NCI-H128 (cell line): ENCODE results near the gene LURAP1L.

Source experiments
- DNase-seq: peaks from one replicate; lab custom pipeline; 2025; ENCODE audit not compliant: unreplicated experiment; lab: John Stamatoyannopoulos, UW

LURAP1L gene, protein sequence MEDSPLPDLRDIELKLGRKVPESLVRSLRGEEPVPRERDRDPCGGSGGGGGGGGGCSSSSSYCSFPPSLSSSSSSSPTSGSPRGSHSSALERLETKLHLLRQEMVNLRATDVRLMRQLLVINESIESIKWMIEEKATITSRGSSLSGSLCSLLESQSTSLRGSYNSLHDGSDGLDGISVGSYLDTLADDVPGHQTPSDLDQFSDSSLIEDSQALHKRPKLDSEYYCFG

GRCh38 chr9:12774861-12775678 is at the start of gene LURAP1L:
Gene LURAP1L (plus strand): TSS chr9:12775020. CDS start chr9:12775716, 696 bp downstream.
- DNase-seq = no peak

GRCh38 chr9:12726795-12727194 is 48.0 kb upstream of the LURAP1L start:
- DNase-seq = no peak

DNA sequence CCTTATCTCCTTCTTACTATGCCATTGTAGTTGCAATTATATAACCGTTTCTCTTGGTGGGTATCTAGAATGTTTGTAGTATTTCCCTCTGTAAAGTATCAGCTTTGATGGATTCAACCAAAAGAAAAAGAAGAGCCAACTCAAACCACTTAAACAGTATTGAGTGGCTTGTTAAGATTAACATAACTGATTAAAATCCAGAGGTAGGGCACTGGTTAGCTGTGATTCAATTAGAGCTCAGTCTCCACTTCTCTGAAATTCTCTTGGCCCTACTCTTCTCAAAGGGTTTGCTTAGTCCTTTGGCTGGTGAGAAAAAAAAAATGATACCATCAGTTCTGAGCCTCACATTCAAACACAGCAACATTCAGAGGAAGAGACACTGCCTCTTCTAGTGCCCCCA is 44.6 kb upstream of the LURAP1L start:
- DNase-seq = no peak

GRCh38 chr9:12730927-12731326 is 43.9 kb upstream of the LURAP1L start:
- DNase-seq = no peak

DNA sequence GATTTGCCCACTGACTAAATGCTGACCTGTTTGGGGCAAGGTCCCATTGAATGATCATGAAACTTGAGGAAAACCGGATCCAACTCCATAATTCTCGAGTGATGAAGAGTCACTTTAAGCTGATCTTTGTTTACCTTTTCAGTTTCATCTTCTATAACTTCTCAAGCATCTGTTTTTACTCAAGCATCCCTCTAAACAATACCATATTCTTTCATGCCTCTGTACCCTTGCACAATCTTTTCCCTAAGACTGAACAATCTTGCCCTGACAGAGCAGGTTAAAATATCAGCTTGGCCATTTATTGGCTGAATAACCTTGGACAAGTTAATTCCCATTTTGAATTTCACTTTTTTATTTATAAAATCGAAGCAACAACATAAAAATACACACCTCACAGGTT is 41.8 kb upstream of the LURAP1L start:
- no peak for DNase-seq

DNA sequence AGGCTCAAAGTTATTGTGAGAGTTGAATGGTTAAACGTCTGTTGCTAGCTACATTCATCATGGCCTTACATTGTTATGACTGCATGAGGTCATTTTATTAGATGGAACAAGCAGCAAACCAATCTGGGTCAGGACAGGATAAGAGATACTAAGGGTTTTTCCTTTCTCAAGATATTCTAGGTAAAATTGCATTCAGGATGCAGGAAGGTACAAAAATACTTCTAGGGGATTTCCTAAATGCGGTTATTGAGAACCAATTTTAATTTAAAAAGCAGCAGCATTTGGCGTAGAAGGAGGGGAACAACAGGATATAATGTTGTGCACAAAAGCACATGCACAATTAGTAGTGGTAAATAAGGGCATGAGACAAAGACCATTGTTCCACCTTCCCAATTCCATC is 39.2 kb upstream of the LURAP1L start:
- DNase-seq = no peak

DNA sequence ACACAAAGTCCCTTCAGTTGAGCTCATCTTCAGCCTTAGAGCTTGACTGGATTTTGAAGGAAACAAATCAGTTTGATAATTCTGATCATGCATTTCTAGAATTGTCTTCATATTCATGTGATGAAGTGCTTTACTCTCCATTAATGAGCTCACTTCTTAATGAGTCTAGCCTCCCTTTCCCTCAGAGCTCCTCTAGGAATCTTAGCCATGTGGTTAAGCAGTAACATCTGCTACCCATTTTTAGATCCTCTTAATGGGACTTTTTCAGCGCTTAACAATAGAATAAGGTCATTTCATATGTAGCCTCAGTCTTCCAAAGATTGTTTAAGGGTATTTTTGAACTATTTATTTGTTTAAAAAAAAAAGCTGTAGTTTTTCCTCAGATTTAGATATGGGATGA is 36.9 kb upstream of the LURAP1L start:
- no peak for DNase-seq

GRCh38 chr9:12739014-12739652 is 35.7 kb upstream of the LURAP1L start:
- no peak for DNase-seq

DNA sequence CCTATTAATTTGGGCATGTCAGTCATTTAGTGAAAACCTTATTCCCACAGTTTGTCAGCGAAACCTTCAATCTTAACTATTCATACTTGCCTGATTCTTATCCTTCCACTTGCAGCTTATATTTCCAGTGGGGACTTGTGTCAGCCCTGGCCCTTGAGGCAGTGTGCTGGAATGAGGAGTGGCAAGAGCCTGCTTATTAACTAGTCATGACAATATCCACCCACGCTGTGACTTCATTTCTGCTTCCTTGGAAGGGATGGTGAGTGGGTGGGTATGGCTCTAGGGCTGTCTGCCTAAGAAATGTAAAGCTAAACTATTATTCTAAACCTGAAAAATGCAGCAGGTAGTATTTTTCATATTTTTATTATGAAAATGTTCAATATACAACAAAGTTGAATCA is 34.0 kb upstream of the LURAP1L start:
- no peak for DNase-seq

- DNase-seq = no peak
Observed at GRCh38 chr9:12748016-12748415, 26.8 kb upstream of the LURAP1L start.

DNA sequence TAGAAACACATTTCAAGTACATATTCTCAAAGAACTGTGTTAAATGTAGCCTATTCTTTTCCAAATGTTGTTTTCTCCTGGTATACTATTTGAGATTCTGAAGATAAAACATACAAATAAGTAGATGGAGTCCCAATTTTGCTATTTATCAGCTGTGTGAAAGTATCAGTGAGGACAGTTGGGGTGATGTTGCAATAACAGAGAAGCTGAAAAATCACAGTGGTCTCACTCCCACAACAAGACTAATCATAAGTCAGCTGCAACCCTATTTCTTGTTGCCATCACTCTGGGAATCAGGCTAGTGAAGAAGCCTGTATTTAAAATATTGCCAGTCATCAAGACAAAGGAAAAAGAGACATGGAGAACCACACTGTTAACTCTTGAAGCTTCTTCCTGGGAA is 25.9 kb upstream of the LURAP1L start:
- no peak for DNase-seq

- no peak for DNase-seq
Observed at GRCh38 chr9:12753931-12754330, 20.9 kb upstream of the LURAP1L start.

DNA sequence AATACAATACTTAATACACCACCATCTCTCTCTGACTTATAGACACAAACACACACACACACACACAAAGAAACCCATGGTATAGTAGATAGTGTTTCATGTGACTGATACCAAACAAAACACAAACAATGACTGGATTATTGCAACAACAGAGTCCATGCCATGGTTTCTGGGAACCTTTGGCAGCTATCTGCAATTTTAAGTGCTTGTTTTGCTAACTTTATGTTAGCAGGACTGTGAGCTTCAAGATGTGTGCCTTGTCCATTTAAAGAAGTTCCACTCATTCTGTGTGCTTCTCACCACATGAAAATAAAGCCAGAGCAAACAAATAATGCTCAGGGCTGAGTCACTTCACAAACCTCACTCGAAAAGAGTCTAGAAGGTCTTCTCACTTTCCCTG is 15.1 kb upstream of the LURAP1L start:
- no peak for DNase-seq

DNA sequence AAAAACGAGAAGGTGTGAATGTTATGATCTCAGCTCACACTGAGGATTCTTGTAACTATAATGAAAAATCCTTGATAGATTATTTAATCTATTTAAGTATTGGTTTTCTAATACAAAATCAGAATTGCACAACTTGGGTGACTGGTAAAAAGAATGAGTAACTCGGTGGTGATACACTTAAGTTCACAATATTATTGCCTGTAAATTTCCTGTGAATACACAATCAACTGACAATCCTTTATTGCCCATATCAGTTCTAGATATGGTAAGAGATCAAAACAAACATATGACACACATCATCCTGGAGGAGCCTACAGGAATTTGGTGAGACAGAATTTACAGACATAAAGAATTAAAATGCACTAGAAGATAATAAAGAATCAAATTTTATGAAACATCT is 14.1 kb upstream of the LURAP1L start:
- DNase-seq = no peak

DNA sequence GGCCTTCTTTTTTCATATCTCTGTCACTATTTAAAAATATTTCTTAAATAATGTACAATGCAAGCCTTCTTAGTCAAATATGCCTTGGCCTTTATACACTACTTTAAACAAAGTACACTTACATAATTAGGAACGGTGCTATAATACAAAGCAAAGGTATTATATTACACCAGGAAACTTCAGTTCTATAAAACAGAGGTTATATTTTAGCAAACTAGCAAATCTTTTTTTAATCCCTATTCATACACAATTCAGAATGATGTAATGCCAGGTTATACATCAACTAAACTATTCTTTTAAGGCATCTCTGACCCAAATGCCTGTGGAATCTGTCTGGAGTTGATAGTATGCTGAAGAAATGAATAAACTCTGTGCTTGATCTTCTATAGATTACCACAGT is 10.7 kb upstream of the LURAP1L start:
- no peak for DNase-seq

GRCh38 chr9:12765088-12765798 is 9.6 kb upstream of the LURAP1L start:
- no peak for DNase-seq

GRCh38 chr9:12766357-12766756 is 8.5 kb upstream of the LURAP1L start:
- DNase-seq = no peak

DNA sequence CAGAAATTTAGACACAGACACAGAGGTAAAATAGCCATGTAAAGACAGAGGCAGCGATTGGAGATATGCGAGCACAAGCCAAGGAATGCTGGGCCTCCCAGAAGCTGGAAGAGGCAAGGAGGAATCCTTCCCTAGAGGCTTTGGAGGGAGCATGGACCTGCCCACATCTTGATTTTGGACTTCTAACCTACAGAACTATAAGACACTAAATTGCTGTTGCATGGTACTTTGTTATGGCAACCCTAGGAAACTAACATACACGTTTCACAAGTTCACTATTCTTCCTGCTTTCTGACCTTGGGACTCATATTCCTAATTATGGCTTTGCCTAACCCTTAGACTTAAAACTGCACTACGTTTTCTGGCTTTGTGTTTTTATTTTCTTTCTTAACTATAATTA is 4.6 kb upstream of the LURAP1L start:
- DNase-seq = no peak

DNA sequence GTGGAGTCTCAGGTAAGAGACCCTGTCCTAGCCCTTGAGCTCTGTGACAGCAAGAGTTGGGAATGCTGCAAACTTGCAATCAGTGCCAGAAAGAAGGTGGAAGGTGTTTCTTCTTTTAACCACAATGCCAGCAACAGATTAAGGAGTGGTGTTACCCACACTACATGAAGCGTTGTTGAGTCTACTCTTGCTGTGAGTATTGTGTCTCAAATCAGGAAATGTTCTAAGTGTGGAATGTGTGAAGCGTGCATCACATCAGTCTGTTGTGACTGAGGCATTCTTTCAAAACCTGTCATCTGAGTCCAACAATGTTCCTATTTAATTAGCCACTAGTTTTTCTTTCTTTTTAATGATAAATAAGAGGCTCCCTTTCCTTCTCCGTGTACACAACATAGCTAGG is 2.9 kb upstream of the LURAP1L start:
- DNase-seq = no peak

DNA sequence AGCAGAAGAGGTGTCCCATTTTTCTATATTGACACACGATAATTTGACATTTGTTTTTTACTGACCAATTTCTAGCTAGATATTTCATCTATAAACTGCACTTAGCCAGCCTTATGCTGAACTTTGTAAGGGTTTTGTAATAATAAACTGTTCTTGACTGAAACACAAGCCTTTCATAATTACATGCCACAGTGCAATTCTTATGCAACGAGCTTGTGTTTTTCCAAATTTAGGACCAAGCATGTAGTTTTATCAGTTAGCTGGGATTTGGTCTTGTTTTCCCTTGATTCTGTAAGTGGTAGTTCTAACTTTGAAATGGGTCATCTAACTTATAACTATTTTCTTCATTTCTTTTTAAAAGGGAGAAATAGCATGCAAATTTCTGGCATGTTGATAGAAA is 1.3 kb upstream of the LURAP1L start:
- DNase-seq = no peak

- DNase-seq = peak; percentile 21
Observed at GRCh38 chr9:12775679-12776512, 1.1 kb downstream of the LURAP1L start.
